Measurements from ENCODE around the gene GNAT3.

GNAT3 gene

DNA sequence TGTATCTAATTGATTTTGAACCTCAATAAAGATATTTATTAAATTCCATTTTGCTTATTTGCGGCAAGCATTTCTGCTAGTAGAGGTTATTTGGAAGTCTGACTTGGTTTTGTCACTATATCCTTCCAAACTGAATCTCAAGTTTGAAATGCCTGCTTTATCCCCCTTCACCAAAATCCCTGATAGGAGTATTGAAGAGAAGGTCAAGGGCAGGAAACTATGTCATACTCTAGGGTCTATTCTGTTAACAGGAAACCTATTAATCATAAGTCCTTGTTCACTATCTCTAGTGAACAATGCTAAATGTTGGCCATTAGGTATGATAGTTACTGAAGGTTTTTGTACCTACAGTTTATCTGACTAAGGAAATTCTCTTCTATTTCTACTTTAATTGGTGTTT is 11.5 kb downstream of the GNAT3 start:
- DNase-seq (ENCODE audit: low spot score), result no peak

DNA sequence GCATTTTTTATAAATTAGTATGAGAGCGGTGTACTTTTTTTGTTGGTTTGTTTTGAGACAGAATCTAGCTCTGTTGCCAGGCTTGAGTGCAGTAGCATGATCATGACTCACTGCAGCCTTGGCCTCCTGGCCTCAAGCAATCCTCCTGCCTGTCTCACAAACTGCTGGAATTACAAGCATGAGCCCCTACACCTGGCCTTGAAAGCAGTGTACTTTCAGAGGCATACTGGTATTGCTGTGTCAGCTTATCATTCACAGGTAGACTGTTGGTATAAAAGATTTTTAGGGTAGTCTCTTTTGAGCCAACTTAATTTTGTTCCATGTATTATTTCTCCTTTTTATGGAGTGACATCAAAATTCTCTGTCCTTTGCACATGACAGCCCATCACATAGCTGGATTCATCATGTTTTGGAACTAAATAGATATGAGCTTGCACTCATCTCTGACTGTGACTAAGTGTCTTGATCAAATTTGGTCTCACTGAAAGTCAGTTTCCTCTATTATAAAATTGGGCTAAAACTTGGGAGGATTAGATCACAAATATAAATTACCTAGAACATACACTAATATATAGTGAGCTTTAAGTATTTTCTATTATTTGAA is 12.4 kb downstream of the GNAT3 start:
- no peak for DNase-seq (ENCODE audit: low spot score)

DNA sequence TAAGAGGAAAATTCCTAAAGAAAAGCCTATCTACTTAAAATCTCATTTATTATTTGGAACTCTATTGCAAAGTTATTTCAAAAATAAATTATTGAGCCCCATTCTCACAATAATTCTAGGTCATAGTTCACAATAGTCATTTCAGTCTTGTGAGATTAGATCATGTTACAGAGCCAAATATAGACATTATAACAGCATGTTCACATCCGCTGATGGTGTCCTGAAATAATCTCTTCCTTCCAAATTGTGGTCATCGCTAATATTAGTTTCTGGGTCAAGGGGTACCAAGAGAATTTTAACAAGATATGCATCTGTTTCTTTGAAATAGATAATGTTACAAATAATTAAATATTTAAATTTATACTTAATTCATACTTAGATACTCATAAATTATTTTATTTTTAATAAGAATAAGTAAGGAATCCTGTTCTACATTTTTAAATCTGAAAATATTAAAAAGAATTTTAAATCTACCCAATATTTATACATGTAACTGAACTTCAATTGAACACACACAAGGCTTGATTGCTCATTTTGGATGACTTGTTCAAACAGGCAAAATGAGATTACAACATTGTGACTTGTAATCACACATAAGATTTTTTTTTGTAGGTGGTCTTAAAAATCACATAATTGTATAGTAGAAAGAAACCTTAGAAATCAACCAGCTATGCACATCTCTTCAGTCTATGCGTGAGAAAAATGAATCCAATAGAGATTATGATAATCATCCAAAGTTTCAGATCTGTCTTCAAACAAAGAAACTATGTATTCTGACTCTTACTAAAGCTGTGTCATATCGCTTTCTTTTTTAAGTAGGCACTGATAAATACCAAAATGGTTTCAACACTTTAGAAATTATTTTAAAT is 13.1 kb downstream of the GNAT3 start:
- DNase-seq (ENCODE audit: low spot score), result no peak

DNA sequence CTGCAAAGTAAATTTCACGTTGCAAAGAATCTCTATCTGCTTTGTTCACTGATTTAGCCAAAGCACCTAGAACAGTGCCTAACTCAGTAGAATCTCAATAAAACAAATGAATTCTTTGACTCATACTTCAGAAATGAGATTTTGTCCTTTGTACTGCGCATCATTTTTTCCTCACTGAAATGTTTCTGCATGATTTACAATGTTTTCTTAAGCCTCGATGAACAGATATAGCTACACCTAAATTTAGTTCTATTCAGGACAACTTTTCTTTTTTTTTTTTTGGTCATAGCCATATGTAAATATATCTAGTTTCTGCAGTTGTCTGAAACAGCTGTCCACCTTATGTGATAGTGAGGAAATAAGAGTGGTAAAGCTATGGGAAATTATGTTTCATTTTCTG is 15.3 kb downstream of the GNAT3 start:
- DNase-seq (ENCODE audit: low spot score), result no peak

DNA sequence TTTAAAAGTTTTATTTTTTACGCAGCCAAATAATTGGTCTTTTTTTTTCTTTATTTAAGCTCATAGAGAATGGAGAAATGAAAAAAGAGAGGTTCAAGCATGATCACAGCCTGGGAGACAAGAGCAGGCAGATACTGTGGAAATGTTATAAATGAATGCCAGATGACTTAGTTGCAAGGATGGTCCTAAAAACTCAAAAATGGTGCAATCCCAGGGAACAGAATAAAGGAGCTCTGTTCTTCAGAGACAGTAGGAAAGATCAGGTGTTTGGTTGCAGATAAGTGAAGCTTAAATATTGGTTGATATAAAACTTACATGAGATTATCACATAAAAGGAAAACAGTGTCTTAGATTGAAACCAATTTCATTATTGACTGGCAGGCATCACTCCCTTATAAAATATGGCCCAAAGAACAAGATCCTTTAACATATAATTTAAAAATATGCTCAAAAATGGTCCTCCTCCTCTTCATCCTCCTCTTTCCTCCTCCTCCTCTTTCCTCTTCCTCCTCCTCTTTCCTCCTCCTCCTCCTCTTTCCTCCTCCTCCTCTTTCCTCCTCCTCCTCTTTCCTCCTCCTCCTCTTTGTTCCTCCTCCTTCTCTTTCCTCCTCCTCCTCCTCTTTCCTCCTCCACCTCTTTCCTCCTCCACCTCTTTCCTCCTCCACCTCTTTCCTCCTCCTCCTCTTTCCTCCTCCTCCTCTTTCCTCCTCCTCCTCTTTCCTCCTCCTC is 18.6 kb downstream of the GNAT3 start:
- no peak for DNase-seq (ENCODE audit: low spot score)

DNA sequence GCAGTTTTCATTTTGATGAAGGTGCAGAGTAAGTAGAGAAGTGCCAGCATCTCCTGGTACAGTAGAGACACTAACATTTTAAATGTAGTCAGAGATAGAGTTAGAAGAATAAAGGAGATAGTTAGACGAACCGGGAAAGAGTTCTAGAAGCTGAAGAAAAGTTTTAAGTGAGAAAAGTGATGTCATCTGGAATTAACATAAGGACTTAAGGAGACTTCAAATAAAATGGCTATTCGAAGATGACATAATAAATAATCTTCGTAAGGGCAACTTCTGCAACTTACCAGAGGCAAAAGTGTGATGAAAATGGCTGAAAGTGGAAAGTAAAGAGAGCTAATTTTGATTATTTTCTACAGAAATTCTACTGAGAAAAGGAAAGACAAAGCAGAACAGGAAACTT is 20.4 kb downstream of the GNAT3 start:
- DNase-seq (ENCODE audit: low spot score), result no peak

DNA sequence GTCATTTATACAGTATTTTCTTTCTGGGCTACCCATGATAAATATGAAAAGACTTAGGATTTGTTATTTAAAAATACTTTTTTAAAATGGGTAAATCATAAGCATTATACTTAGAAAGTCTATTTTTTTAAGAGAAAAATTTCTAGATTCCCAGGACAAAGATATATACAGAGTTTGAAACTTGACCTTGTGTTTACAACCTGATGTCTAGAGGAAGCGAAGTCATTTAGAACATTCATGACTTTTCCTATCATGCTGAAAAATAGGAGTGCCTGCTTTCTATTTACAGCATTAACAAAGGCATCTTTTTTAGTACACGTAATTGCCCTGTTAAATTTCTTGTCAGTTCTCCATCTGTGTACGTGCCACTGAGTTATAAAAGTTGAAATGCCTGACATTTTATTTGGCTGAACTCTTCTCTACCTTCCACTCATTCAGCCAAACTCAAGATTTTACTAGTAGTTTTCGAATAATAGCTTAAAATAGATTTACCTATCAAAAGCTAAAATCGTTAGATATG is 23.0 kb downstream of the GNAT3 start:
- no peak for DNase-seq (ENCODE audit: low spot score)

DNA sequence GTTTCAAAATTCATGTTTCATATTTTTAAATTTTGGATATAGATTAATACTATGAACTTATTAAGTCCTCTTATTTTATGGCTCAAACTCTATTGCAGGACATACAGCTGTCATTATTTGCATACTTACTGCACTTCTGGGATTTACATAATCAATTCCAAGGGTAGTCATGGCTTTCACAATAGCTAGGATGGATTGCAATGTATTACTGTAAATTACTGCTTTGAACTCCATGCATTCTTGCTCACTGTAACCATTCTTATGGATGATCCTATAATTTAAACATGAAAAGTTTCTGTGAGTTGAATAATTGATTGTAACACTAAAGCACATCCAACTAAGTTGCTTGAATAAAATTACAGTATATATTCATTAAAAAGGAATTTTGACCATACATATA is 23.5 kb downstream of the GNAT3 start:
- no peak for DNase-seq (ENCODE audit: low spot score)

DNA sequence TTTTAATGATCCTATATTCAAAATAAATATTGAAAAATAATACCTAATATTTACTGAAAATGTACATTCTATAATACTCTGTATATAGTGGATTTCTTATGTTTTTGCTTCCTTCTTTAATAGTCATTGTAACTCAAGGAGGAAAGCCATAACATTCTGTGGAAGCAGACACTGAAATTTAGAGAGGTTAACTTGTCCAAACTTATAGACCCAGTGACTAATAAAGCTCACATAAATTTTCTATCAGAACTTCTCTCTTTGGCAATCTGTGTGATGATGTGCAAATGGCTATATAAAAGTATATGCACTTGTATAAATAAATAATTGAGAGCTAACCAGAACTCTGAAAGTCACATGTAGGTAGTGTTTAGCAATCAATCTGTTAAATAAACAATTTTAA is 26.1 kb downstream of the GNAT3 start:
- no peak for DNase-seq (ENCODE audit: low spot score)

DNA sequence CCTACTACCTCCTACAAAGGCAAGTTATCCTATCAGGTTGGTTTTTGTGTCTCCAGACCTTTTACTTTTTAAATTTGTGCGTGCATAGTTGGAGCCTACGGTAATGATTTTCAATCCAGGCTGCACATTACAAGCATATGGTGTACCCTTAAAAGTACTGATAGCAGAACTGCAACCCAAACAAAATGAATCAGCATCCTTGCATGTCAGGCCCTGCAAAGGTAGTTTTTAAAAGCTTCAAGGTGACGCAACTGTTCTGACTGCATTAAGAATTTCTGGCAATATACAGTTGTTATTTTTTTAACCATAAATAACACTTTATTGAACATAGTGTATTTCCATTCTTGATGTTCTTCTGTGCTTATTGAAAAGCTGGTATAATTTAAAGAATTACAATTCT is 28.9 kb downstream of the GNAT3 start:
- no peak for DNase-seq (ENCODE audit: low spot score)

DNA sequence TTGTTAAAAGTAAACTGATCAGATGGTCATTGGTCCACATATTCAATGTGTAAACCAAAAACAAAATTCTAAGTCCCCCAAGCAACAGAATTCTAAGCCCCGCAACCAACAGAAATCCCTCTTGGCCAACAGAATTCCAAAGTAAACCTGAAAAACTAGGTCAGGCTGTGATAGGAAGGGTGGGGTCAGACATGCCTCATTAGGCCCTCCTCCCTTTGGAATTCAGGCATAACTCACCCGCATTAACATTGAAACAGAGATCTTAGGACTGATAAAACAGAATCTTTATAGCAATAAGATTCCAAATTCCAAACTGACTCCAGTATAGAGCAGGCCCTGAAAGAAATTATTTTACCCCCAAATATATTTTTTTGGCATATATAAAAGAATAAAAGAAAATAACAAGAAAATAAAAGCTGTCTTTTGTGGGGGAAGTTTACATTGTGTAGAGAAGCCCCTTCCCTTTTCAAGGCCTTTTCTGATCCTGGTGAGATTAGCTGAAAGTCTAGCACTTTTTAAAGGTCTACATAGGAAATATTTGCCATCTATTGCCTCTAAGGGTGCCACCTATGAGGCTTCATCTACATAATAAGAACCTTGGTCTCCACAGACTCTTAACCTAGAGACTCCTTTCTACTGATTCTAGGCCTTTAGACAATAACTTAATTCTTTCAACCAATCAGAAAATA is 30.5 kb downstream of the GNAT3 start:
- DNase-seq (ENCODE audit: low spot score), result no peak

DNA sequence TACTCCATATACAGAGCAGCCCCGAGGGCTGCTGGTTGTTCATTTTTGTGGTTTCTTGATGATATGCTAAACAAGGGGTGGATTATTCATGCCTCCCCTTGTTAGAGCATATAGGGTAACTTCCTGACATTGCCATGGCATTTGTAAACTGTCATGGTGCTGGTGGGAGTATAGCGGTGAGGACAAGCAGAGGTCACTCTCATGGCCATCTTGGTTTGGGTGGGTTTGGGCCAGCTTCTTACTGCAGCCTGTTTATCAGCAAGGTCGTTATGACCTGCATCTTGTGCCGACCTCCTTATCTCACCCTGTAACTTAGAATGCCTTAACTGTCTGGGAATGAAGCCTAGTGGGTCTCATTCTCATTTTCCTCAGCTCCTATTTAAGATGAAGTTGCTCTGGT is 31.3 kb downstream of the GNAT3 start:
- no peak for DNase-seq (ENCODE audit: low spot score)

DNA sequence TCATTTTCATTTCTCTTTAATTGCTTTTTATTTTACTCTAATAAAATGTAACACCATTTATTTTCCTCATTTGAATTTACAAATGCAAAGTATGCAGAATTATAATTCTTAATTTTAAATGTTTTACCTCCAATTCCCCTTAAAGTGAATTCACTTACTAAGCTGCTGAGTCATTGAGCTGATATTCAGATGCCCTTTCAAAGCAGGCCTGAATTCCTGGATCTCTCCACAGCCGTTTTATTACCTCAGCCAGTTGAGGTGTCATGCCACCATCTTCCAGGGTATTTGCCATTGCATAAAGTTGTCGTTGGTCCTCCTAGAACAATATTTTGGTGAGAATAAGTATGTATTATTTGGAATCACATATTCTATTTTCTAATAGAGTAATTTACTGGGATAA is 33.2 kb downstream of the GNAT3 start:
- no peak for DNase-seq (ENCODE audit: low spot score)

DNA sequence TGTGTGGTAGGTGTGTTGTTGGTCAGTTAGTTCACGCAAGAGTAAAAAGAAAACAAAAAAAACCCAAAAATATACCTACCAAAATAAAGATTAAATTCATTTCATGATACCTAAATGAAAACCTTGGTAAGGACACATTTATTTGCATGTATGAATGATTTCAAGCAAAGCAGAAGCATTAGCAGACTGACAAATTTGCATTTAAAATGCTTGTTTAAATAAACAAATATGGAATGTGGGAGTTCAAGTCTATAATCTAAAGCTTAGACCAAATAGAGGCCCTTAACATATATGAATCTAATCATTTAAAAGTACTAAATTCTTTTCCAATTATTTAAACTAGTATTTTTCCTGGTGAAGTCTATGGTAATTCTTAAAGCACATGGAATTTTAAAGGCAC is 35.8 kb downstream of the GNAT3 start:
- no peak for DNase-seq (ENCODE audit: low spot score)

DNA sequence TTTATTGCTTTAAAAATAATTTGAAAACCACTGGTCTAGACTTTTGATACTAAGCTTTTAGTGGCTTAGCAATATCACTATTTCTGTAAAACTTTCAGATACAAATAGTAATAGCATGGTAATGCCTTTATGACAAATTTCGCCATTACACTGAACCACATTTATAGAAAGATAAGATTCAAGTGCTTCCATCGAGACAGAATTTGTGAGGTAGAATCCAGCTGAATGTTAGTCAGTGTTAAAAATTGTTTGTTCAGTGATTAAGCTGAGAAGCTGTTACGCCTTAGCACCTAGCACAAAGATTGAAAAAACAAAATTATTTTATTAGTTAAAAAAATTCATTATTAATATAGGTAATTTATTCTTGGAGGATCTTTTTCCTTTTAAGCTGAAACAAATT is 36.5 kb downstream of the GNAT3 start:
- no peak for DNase-seq (ENCODE audit: low spot score)

DNA sequence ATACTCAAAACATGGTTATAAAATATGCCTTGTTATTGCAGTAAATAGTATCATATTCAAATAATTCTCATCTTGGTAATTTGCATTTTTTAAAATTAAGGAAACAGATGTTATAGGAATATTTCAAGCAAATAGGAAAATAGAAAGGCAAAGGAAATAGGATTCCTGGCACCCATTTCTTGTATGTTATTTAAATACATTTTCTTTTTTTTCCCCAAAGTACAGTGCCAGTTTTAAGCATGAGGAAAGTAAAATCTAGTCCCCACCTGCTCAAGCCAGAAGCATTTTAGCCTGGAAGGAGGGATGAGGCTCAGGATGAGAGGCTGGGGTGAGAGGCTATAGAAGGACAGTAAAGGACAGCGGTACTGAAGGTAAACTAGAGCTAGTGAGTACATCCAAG is 38.1 kb downstream of the GNAT3 start:
- DNase-seq (ENCODE audit: low spot score), result no peak

DNA sequence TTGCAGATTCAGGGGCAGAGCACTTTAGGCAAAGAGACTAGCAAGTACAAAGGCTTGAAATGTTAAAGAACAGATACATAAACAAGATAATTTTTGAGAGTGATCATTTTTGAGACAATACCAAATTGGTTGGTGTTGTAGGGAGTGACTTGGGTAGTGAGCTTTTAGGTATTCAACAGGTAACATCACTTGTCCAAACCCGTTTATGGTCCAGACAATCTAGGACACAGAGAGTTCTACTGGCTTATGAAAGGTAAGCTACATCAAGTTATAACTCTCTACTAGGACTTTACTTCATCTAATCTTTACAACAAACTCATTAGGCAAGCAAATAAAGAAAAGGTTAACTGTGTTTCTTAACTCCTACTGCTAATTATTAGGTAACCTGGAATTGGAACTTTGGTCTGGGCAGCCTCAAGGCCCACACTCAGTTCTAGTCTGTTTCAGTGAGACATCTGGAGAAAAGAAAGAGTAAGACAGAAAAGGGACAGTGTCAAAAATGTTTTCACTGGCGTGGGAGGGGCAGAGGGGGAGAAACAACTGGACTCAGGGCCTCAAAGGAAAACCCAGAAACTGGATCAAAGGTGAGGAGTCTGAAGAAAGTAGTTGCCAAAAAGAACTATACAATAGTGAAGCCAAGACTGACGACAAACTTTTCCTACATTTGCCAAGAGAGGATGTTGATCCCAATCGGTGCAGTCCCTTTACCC is 39.2 kb downstream of the GNAT3 start:
- no peak for DNase-seq (ENCODE audit: low spot score)

DNA sequence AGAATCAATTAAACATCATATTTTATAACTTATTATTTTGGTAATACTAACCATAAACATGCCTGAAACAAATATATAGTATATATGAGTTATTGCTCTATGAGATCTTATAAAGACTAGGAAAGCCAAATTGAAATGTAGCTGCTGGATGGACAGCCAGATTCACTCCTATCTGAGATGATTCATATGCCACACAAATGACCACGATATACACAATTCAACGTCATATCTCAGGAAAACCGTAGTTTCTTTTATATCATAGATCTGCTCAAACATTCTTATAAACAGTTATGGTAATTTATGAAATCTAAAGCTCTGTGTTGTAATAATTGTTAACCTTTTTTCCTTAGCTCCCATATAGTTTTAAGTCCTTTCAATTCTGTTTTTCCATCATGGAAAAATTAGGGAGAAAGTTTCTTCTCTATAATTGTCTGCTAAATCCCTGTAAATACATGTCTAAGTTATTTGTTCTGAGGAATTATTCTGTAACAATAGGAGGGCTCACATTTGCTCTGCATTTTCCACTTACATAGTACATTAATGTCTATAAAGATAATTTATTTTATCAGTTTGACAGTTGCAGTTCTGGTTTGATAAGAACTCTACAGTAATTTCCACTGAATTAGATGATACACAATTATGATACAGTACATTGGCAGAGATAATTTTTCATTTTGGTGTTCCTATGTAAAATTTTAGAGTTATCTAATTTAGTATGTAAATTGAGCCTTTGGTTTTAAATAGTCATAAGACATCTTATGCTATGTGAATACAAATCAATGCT is 42.7 kb downstream of the GNAT3 start:
- DNase-seq (ENCODE audit: low spot score), result no peak

DNA sequence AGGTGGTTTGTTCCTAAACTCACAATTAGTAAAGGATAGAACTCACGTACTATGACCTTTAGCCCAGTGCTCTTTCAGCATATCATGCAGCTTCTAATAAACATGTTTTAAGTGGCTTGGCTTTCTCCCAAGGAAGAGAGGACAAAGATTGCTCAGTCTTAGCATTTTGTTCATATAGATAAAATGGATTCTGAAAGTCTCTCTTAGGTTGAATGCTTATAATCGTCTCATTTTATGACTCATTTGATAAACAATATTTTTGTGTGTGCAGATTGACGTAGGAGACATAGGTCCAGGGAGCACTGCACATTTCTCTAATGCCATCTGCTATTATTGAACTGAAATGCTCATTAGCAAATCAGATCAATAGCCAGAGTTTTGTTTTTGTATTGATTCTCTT is 44.8 kb downstream of the GNAT3 start:
- DNase-seq (ENCODE audit: low spot score), result no peak

DNA sequence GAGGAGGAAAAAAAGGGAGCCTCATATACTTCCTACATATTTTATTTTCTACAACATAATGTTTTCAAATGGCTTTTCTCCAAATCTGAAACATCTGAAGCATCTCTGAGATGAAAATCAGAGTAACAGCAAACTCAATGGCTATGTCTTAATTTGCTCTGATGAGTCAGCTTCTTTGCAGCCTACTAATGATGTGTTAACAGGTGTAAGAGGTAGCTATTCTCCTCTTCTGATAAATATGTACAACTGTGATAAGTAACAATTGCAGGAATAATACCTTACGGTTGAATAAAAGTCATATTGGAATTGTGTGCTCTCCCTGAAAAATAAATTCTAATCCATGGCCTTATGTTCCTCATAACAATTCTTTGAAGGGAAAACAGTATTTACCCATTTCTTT is 45.2 kb downstream of the GNAT3 start:
- DNase-seq (ENCODE audit: low spot score), result no peak

DNA sequence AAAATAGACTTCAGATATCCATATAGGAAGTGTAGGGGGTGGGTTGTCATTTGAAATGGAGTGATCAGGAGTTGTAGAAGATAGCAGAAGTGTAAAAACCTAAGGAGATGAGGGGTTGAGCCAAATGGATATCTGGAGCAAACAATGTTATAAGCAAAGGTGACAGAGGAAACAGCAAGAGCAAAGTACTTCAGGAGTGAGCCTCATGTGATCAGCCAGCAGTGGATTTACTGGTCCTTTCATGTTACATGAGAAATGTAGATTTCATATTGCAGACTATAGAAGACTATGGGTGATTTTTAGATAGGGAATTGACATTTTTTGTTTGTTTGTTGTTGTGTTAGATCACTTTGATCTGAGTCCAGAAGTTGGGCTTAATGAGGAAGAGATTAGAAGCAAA is 47.7 kb downstream of the GNAT3 start:
- no peak for DNase-seq (ENCODE audit: low spot score)

All from SK-N-DZ (cell line).